ENCODE results near the gene RGL1. TPM values are rescaled to one million over a fixed set of nuclear protein-coding genes. Genes with fewer than 3 reads are reported as not detected.

Gene RGL1
- total RNA-seq, 3 donors from 2014 or later (not counting 1 experiment from before 2014, with no cell fraction given), result 0.16 to 0.52 (median 0.40) TPM

- H3K27me3 ChIP-seq (ENCODE audit: control insufficient read depth, insufficient read depth, low read length), result no peaks in the 10 kb centered on the region
- no peaks in the 10 kb centered on the region for H3K36me3 ChIP-seq (ENCODE audit: control insufficient read depth, insufficient read depth, low read length)
- H3K27ac Mint-ChIP-seq, result no peak overlapping the region
- DNase-seq (no peak), ATAC-seq (no peak)
- no peaks in the 10 kb centered on the region for H3K4me1 Mint-ChIP-seq
- peaks cover 0 to 6% of the 10 kb centered on the region in 2 donors for H3K27me3 Mint-ChIP-seq (ENCODE audit: low read depth in 2 of 2)
- WGBS (ENCODE audit: insufficient coverage), result no CpG with 5 or more reads among the region's 1 CpG
- H3K27ac ChIP-seq (ENCODE audit: low read length), result no peak overlapping the region
- no peak for TF ChIP-seq CTCF (IDR thresholded peaks at IDR 0.05)
- no peak overlapping the region for H3K4me3 Mint-ChIP-seq
- intact Hi-C loops (cut with micrococcal nuclease), result no loop called here
- no peak overlapping the region for H3K4me3 ChIP-seq (ENCODE audit: low read length)
- no peaks in the 10 kb centered on the region for H3K36me3 Mint-ChIP-seq
- no peaks in the 10 kb centered on the region for H3K9me3 Mint-ChIP-seq
- no peaks in the 10 kb centered on the region for H3K4me1 ChIP-seq (ENCODE audit: control insufficient read depth, insufficient read depth, low read length)
- no peaks in the 10 kb centered on the region for H3K9me3 ChIP-seq (ENCODE audit: control insufficient read depth, insufficient read depth, low read length)
Measured at GRCh38 chr1:183879966-183880365, 75.0 kb downstream of the RGL1 start.

GRCh38 chr1:183880531-183881243 is 75.8 kb downstream of the RGL1 start:
- Mint-ChIP-seq H3K36me3 (no peaks in the 10 kb centered on the region), H3K27me3 (ENCODE audit: low read depth in 2 of 2) (peaks cover 0 to 6% of the 10 kb centered on the region in 2 donors), H3K4me3 (no peak overlapping the region), H3K27ac (no peak overlapping the region), H3K9me3 (no peaks in the 10 kb centered on the region), H3K4me1 (no peaks in the 10 kb centered on the region)
- intact Hi-C loops (cut with micrococcal nuclease), result no loop called here
- DNase-seq (no peak), ATAC-seq (no peak)
- Histone ChIP-seq H3K27ac (ENCODE audit: low read length) (no peak overlapping the region), H3K27me3 (ENCODE audit: control insufficient read depth, insufficient read depth, low read length) (peaks cover 3% of the 10 kb centered on the region), H3K4me1 (ENCODE audit: control insufficient read depth, insufficient read depth, low read length) (no peaks in the 10 kb centered on the region), H3K9me3 (ENCODE audit: control insufficient read depth, insufficient read depth, low read length) (no peaks in the 10 kb centered on the region), H3K4me3 (ENCODE audit: low read length) (no peak overlapping the region), H3K36me3 (ENCODE audit: control insufficient read depth, insufficient read depth, low read length) (no peaks in the 10 kb centered on the region)
- no peak for TF ChIP-seq CTCF (IDR thresholded peaks at IDR 0.05)
- 91% methylated on average over 6 of the region's 6 CpGs for WGBS (ENCODE audit: insufficient coverage)

GRCh38 chr1:183881387-183882131 is 76.6 kb downstream of the RGL1 start:
- no peaks in the 10 kb centered on the region for H3K4me1 Mint-ChIP-seq
- peaks cover 0 to 4% of the 10 kb centered on the region in 2 donors for H3K27me3 Mint-ChIP-seq (ENCODE audit: low read depth in 2 of 2)
- no peak for DNase-seq
- no peak overlapping the region for H3K27ac Mint-ChIP-seq
- H3K36me3 Mint-ChIP-seq, result no peaks in the 10 kb centered on the region
- Histone ChIP-seq H3K27me3 (ENCODE audit: control insufficient read depth, insufficient read depth, low read length) (peaks cover 3% of the 10 kb centered on the region), H3K4me3 (ENCODE audit: low read length) (no peak overlapping the region), H3K9me3 (ENCODE audit: control insufficient read depth, insufficient read depth, low read length) (no peaks in the 10 kb centered on the region), H3K27ac (ENCODE audit: low read length) (no peak overlapping the region), H3K36me3 (ENCODE audit: control insufficient read depth, insufficient read depth, low read length) (no peaks in the 10 kb centered on the region), H3K4me1 (ENCODE audit: control insufficient read depth, insufficient read depth, low read length) (no peaks in the 10 kb centered on the region)
- no peak for TF ChIP-seq CTCF (IDR thresholded peaks at IDR 0.05)
- no peak overlapping the region for H3K4me3 Mint-ChIP-seq
- H3K9me3 Mint-ChIP-seq, result no peaks in the 10 kb centered on the region
- no peak for ATAC-seq
- WGBS (ENCODE audit: insufficient coverage), result 89% methylated on average over 4 of the region's 4 CpGs
- intact Hi-C loops (cut with micrococcal nuclease), result no loop called here

Data from natural killer cell (primary cell).